GM04503 (cell line): ENCODE measurements around the gene ARSH.
"Not testable (repeated sequence)": the region's sequence is repeated elsewhere in the genome, so short reads cannot be mapped to it uniquely, and the experiment has no call there.

Experiments used
- DNase-seq: peaks from one replicate; pipeline ENCODE4 v3.0.0-alpha.2; 2012; ENCODE audit warnings: low read depth

Gene ARSH

DNA sequence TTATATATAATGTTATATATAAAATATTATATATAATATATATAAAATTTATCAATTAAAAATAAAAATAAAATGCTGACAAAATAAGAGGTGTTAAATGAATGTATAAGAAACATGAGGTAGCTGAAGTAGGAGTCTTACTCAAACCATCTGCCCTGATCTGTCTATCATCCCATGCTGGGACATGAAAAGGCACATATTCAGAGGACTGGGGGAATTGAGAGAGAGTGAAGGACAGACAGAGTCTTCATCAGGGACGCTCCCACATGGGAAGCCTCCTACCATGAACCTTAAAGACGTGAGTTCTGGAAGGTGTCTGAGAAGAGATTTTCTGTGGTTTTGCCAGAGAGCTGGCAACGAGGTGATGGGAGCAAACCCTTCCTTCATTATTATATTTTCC lies 30.9 kb downstream of the ARSH start:
- DNase-seq, result no peak

- no peak for DNase-seq
Observed at GRCh38 chrX:3044196-3044595, 37.9 kb downstream of the ARSH start.

- no peak for DNase-seq
Observed at GRCh38 chrX:3044671-3045070, 38.3 kb downstream of the ARSH start.

DNA sequence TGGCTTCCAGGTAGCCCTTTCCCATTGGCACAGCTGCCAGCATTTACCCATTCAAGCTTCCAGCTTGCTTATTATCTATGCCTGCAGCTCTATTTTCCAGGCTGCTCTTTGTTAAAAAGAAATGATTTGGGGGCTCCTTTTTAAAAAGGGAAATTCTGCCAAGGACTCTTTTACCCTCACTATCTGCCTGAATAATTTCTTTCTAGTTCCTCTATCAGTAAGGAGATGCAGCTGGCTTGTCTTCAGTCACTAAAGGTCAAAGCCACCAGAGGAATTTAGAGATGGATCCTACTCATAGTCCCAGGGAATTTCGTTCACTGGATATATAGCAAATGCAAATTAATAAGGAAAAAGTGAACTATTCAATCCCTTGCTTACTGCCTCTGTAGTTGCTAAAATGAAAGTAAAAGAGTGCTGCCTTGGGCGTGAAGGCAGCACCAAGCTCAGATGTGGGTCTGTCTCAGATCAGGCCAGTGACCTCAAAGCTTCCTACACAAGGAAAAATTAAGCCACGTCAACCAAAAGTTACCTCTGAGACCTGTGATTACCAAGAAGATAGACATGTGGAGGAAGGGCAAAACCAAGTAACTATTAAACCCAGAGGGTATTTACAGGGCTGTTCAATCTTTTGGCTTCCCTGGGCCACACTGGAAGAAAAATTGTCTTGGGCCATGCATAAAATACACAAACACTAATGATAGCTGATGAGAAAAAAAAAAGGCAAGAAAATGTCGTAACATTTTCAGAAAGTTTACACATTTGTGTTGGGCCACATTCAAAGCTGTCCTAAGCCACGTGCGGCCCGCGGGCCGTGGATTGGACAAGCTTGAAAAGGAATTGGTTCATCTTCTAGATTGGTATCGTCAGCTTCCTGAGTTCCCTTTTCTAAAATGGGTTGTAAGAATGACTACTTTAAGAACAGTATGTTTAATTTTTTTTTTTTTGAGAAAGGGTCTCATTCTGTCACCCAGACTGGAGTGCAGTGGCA lies 40.2 kb downstream of the ARSH start:
- no peak for DNase-seq

DNA sequence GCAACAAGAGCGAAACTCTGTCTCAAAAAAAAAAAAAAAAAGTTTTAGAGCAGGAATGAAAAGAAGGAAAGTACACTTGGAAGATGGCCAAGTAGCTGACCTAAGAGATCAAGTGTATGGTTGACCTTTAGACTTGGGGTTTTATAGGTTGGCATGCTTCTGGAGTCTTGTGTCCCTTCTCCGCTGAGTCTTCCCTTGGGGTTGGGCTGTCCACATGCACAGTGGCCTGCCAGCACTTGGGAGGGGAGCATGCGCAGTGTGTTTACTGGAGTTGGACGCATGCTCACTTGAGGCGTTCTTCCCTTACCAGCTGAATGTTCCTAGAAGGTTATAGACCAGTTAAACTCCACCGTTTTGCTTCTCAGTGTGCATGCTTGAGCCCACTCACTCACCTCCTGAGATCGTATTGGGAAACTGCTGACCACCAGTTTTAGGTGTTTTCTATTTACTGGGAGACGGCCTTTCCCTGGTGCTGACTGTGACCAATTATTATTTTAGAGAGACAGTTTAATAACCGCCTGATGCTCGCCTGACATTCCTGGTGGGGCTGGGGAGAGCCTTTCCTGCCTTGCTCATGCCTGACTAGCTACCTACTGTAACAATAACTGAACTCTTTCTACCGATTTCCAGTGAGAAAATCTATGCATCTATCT lies 44.3 kb downstream of the ARSH start:
- not testable (repeated sequence) for DNase-seq

DNA sequence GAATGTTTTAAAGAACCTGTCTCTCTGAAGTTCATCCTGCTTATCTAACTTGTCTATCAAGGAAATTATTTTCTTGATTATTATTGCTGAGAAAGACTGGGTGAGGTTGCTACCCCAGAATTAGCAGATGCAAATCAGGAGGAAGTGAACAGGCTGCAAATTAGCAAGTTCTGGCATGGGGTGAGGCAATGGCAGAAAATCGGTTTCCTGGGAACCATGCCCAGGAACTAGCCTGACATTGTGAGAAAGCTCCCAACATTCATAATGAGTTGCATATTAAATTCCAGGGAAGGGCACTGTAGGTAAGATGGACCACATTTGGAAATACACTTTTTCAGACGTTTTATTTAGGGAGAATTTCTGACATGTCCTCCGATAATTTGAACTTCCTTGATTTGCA lies 46.5 kb downstream of the ARSH start:
- DNase-seq, result no peak

GRCh38 chrX:3066555-3066954 lies 60.2 kb downstream of the ARSH start:
- DNase-seq, result no peak

DNA sequence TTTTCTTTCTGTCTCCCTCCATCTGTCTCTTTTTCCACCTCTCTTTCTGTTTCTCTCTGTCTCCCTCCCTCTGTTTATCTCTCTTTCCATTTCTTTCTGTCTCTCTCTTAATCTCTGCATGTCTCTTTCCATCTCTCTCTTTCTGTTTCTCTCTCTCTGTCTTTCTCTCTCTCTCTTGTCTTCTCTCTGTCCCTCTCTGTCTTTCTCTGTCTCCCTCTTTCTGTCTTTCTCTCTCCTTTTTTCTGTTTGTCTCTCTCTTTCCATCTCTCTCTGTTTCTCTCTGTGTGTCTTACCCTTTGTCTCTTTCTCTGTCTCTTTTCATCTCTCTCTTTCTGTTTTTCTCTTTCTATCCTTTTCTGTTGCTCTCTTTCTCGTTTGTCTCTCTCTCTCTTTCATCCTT lies 69.6 kb downstream of the ARSH start:
- DNase-seq, result no peak

DNA sequence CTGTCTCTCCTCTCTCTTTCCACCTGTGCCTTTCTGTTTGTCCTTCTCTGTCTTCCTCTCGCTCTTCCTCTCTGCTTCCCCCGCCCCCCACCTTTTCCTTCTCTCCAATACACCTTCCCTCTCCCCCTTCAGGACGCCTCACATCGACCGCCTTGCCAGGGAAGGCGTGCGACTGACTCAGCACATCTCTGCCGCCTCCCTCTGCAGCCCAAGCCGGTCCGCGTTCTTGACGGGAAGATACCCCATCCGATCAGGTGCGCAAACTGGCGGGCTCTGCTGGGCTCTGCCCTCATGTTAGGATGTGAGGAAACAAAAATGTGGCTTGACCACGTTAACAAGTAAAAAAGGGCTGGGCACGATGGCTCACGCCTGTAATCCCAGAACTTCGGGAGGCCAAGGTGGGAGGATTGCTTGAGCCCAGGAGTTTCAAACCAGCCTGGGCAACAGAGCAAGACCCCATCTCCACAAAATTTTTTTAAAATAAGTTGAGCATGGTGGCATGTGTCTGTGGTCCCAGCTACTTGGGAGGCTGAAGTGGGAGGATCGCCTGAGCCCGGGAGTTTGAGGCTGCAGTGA lies 70.2 kb downstream of the ARSH start:
- no peak for DNase-seq
